ENCODE data around the gene TMEM145.

Gene TMEM145

DNA sequence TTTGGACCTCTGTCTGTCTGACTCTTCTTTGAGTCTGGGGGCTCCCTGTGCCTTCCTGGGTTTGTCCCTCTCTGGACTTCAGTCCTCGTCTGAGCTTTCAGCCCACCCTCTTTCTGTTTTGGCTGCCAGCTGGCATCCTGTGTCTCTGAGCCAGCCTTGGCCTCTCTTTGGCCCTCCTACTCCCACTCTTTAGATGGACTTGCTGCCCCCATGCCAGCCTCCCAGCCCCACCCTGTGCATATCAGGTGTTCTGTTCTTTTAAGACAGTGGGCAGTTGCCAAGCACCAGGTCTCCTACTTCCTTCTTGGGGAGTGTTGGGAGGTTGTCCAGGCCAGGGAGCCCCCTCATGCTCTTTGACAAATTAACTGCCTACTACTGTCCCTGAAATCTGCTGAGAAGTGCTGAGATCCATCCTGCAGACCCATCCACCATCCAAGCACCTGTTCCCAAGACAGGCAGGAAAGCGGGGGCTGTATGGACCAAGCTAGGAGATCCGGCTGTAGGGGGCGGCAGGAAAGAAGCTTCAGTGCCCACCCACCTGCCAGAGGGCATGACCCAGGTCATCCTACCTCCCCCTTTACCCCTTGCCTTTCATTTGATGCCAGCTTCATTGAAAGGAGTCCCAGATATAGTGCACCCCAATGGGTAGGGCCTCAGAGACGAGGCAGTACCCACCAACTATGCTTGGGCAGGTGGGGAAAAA is 34.5 kb upstream of the TMEM145 start:
- no peak for DNase-seq

GRCh38 chr19:42279155-42279901 is 33.8 kb upstream of the TMEM145 start:
- no peak for DNase-seq

GRCh38 chr19:42279902-42280814 is 33.0 kb upstream of the TMEM145 start:
- peak; percentile 55 to 67 for DNase-seq

GRCh38 chr19:42280815-42281145 is 32.3 kb upstream of the TMEM145 start:
- no peak for DNase-seq

GRCh38 chr19:42281146-42281826 is 31.8 kb upstream of the TMEM145 start:
- DNase-seq = no peak

- no peak for DNase-seq
Observed at GRCh38 chr19:42281827-42282762, 31.0 kb upstream of the TMEM145 start.

DNA sequence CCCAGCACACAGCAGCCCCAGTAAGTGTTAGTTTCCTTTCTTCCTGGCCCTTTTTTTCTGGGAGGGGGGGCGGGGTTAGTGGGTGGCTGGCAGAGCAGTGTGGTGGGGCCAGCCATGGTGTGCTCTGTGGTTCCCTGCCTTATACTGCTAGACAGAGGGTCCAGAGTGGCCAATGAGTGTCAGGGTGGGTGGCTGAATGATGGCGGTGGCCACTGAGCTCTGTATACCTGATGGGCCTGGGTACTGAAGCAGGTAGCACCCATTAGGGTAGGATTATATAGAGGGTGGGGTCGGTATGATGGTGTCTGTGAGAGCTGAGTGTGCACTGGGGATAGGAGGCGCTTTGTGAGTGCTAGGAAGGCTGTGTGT is 30.3 kb upstream of the TMEM145 start:
- no peak for DNase-seq

DNA sequence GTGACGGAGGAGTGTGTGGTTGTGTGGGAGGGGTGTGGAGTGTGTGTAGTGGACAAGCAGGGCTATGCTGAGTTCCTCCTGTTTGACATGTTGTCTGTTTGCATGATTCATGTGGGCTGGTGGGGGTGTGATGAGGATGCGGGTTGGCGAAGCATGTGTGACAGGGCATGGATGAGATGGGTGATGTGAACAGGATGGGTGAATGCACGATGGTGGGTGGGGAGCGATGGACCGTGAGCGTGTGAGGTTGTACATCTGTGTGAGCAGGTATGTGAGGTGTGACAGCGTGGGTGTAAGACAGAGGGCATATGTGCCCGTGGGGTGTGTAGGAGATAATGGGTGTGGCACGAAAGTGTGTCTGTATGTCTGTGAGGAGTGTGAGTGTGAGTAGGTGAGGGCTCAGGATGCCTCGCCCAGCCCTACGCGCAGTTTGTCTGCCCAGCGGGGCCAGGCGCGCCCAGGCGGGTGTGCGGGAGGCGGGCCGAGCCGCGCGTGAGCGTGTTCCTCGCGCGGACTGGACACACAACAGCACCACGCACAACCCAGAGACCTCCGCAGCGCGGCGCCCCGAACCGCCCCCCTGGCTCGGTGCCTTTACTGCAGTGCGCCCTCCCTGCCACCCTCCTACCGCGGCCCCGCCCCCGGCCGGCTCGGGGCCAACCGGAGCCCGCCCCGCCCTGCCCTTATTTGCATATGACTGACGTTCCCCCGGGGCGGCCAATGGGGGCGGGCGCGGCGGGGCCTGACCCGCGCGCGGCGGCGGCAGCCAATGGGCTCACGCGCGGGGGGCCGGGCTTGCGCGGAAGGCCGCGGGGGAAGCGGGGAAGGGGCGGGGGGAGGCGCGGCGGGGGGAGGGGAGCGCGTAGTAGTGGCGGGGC is 29.7 kb upstream of the TMEM145 start:
- DNase-seq = peak; percentile 89 to 94

GRCh38 chr19:42284066-42284501 is 29.0 kb upstream of the TMEM145 start:
- peak; percentile 50 to 71 for DNase-seq

- no peak for DNase-seq
Observed at GRCh38 chr19:42284591-42285341, 28.3 kb upstream of the TMEM145 start.

GRCh38 chr19:42285541-42285941 is 27.6 kb upstream of the TMEM145 start:
- DNase-seq = no peak

GRCh38 chr19:42285988-42286348 is 27.1 kb upstream of the TMEM145 start:
- DNase-seq = no peak

- peak in 1 of 2 donors; percentile 33 for DNase-seq
Observed at GRCh38 chr19:42286349-42287016, 26.6 kb upstream of the TMEM145 start.

- DNase-seq = no peak
Observed at GRCh38 chr19:42287017-42287826, 25.9 kb upstream of the TMEM145 start.

DNA sequence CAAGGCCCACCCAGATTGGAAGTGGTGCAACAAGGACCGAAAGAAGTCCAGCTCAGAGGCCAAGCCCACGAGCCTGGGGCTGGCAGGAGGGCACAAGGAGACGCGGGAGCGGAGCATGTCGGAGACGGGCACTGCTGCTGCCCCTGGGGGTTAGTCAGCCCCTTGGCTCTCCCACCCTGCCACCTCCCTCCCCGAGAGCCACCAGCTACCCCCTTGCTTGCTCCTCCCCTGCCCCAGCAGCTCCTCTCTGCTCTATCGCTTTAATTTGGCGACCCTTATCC is 25.3 kb upstream of the TMEM145 start:
- DNase-seq = no peak

DNA sequence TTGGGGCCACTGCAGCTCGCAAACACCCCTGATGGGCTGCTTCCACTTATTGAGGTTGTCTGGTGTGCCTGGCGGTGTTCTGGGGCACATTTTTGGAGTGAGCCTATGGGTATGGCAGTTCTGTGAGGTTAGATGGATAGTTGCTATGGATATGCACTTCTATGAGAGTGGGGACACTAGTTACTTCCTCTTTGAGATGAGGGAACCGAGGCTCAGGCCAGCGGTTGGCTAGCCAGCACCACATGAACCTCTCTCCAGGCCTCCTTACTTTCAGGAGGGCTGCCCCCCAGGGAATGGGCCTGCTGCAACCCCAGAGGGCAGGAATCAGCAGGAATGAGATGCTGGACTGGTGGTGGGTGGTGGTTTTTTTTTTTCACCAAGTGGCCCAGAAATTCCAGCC is 24.7 kb upstream of the TMEM145 start:
- DNase-seq = no peak

DNA sequence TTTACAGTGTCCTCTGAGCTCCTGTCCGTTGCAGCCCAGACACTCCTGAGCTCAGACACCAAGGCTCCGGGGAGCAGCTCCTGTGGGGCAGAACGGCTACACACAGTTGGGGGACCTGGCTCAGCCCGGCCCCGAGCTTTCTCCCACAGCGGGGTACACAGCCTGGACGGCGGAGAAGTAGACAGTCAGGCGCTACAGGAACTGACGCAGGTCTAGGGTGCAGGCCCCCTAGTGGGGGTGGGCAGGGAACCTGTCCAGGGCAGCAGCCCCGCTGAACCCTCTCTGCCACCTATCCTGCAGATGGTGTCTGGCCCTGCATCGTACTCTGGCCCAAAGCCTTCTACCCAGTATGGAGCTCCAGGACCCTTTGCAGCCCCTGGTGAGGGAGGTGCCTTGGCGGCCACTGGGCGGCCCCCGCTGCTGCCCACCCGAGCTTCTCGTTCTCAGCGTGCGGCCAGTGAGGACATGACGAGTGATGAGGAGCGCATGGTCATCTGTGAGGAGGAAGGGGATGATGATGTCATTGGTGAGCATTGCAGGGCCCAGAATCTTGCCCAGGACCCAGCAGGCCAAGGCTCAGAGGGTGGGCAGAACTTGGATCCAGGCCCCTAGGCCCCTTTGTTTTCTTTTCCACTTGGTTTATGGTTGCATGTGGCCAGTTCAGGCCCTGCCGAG is 24.1 kb upstream of the TMEM145 start:
- no peak for DNase-seq

DNA sequence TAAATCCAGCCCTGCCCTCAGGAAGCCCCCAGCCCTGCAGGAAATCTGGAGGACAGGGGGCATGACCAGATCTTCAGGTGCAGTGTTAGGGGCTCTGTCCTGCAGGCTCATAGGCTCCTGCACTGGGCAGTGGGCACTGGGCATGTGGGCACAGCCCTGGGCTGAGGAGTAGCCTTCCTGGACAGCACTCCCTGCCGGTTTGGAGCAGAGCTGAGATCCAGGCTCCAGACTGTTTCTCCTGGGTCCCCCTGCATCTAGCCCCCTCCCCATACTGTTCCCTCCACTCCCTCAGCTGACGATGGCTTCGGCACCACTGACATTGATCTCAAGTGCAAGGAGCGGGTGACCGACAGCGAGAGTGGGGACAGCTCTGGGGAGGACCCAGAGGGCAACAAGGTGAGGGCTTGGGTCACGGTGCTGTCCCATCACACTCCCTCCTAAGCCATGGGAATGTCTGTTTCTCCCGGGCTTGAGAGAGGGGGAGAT is 23.5 kb upstream of the TMEM145 start:
- DNase-seq = no peak
